HG02610 (cell line): ENCODE measurements around the gene KLHDC7B.
A peak's percentile ranks its signal among the peaks of the same experiment; 100 is the strongest.
"Not testable (repeated sequence)": the region's sequence is repeated elsewhere in the genome, so short reads cannot be mapped to it uniquely, and the experiment has no call there.

Experiments
- ATAC-seq: cut with Tn5 transposase; IDR thresholded peaks from one replicate; pipeline ENCODE4 v1.9.1; 2021; ENCODE audit warnings: mild to moderate bottlenecking, moderate library complexity; ENCODE audit not compliant: unreplicated experiment

The KLHDC7B gene

GRCh38 chr22:50529416-50529896 lies 16.2 kb upstream of the KLHDC7B start:
- ATAC-seq, result no peak

- ATAC-seq, result no peak
Measured at GRCh38 chr22:50529897-50530579, 15.7 kb upstream of the KLHDC7B start, which contains the start of gene TYMP. Gene TYMP, minus strand, starts transcription at chr22:50530012. Its CDS starts 303 bp downstream, at chr22:50529709.

- ATAC-seq, result no peak
Measured at GRCh38 chr22:50530580-50530876, 15.2 kb upstream of the KLHDC7B start.

- no peak for ATAC-seq
Measured at GRCh38 chr22:50530877-50531545, 14.7 kb upstream of the KLHDC7B start.

GRCh38 chr22:50531546-50531961 lies 14.1 kb upstream of the KLHDC7B start:
- no peak for ATAC-seq

- no peak for ATAC-seq
Measured at GRCh38 chr22:50531962-50532674, 13.6 kb upstream of the KLHDC7B start.

- ATAC-seq, result no peak
Measured at GRCh38 chr22:50532824-50533796, 12.6 kb upstream of the KLHDC7B start.

- not testable (repeated sequence) for ATAC-seq
Measured at GRCh38 chr22:50533856-50534711, 11.6 kb upstream of the KLHDC7B start.

- no peak for ATAC-seq
Measured at GRCh38 chr22:50535113-50535512, 10.6 kb upstream of the KLHDC7B start.

- no peak for ATAC-seq
Measured at GRCh38 chr22:50536226-50536625, 9.5 kb upstream of the KLHDC7B start.

- ATAC-seq, result no peak
Measured at GRCh38 chr22:50537765-50538164, 7.9 kb upstream of the KLHDC7B start.

GRCh38 chr22:50540381-50540780 lies 5.3 kb upstream of the KLHDC7B start:
- ATAC-seq, result no peak

- peak; percentile 20 for ATAC-seq
Measured at GRCh38 chr22:50541667-50542026, 4.1 kb upstream of the KLHDC7B start.

GRCh38 chr22:50542416-50542927 lies 3.2 kb upstream of the KLHDC7B start:
- peak; percentile 30 for ATAC-seq

GRCh38 chr22:50544078-50544745 lies 1.5 kb upstream of the KLHDC7B start:
- ATAC-seq, result no peak

GRCh38 chr22:50544746-50545253 lies 899 bp upstream of the KLHDC7B start:
- no peak for ATAC-seq

- ATAC-seq, result no peak
Measured at GRCh38 chr22:50546326-50547262, 895 bp downstream of the KLHDC7B start.
